VCaP (cell line): ENCODE data around the gene BGN.

Source experiments
- H3K27ac ChIP-seq: fragments of 450-650 bp; 2 replicates; pipeline ENCODE4 v1.5.1; 2017
- CTCF ChIP-seq: fragments of 450-650 bp; conservative IDR thresholded peaks from 2 replicates; pipeline ENCODE4 v1.5.1; 2017; ENCODE audit warnings: mild to moderate bottlenecking, moderate library complexity

The BGN gene

GRCh38 chrX:153556767-153557166 lies 62.0 kb downstream of the BGN start:
- TF ChIP-seq CTCF = no peak
- H3K27ac ChIP-seq = no peak overlapping the region

- TF ChIP-seq CTCF = no peak
- H3K27ac ChIP-seq = no peak overlapping the region
Measured at GRCh38 chrX:153557618-153558355, 63.0 kb downstream of the BGN start.
